Measurements from ENCODE around the gene ELOVL6. TPM values are rescaled to one million over a fixed set of nuclear protein-coding genes. Genes with fewer than 3 reads are reported as not detected.

ELOVL6 gene
- total and polyA plus RNA-seq, 9 of the 15 experiments (the other 6 are each of a cell fraction or from before 2014, with no cell fraction given) = 18.3 to 82.6 (median 46.0) TPM

GRCh38 chr4:110184791-110185155, 13.6 kb downstream of the ELOVL6 start:
- peaks cover 73% of the 10 kb centered on the region for H3K36me3 ChIP-seq (ENCODE audit: control insufficient read depth, insufficient read depth, low read length)
- no peak overlapping the region for H3K9ac ChIP-seq (ENCODE audit: insufficient read depth in 1 of 2, low read depth in 2 of 2, low read length in 2 of 2)
- H3K27me3 ChIP-seq (ENCODE audit: control insufficient read depth in 2 of 2, insufficient read depth in 2 of 2, low read length in 2 of 2) = no peaks in the 10 kb centered on the region
- intact Hi-C loops (cut with micrococcal nuclease) (no loop called here), in situ Hi-C loops (cut with MboI) (no loop called here)
- TF ChIP-seq RBFOX2 (IDR thresholded peaks at IDR 0.05; ENCODE audit: low read depth, low read length) = peak; percentile 11; the same call in 1 of the 2 replicates
- no peak for TF ChIP-seq ATF1 (CRISPR knock-in tag; IDR thresholded peaks at IDR 0.05)
- TF ChIP-seq ATF1 (tag; IDR thresholded peaks at IDR 0.05) = no peak
- H3K4me1 ChIP-seq (replicated peaks in 1 of 2; ENCODE audit: control insufficient read depth in 2 of 2, insufficient read depth in 2 of 2, low read length in 2 of 2) = peaks cover 3 to 24% of the 10 kb centered on the region in 2 experiments; a peak in 4 of 5 replicates
- H3K4me2 ChIP-seq (ENCODE audit: insufficient read depth, low read length) = peak overlapping the region; percentile 7; the same call in 1 of the 2 replicates
- ChIA-PET CTCF (ENCODE audit: low intra/inter-chr PET ratio) (no interaction called here), POLR2A (interaction anchor here (0.6 to 3.0 kb wide), 8 partner anchors 9 to 744 kb away, joined by 3 to 17 read pairs (median 5); partner anchors contain the start of gene ELOVL6)
- H3K9me3 ChIP-seq (replicated peaks; ENCODE audit: control insufficient read depth, insufficient read depth, low read depth, low read length) = no peaks in the 10 kb centered on the region
- H4K20me1 ChIP-seq (replicated peaks; ENCODE audit: control insufficient read depth, insufficient read depth, low read length) = peaks cover 6% of the 10 kb centered on the region; the same call in 1 of the 2 replicates
- ATAC-seq (peak; percentile 53), FAIRE-seq (peak; percentile 35), DNase-seq (ENCODE audit: extremely low read depth in 1 of 4, low spot score in 3 of 4) (no peak)
- peaks cover 54% of the 10 kb centered on the region for H3K79me2 ChIP-seq (ENCODE audit: control insufficient read depth, insufficient read depth, low read length)
- no peak overlapping the region for H3K27ac ChIP-seq (ENCODE audit: extremely low read depth, low read depth, low read length)
- H3K9me1 ChIP-seq (ENCODE audit: control insufficient read depth, insufficient read depth, low read length) = no peaks in the 10 kb centered on the region
- TSS peak; percentile 4 for BruUV-seq (replicated peaks)
- 11% methylated on average over 1 of the region's 1 CpG for whole genome bisulfite sequencing (ENCODE audit: insufficient coverage, low coverage, missing lambda C conversion rate)
- no peak overlapping the region for H2AFZ ChIP-seq (ENCODE audit: low read depth, low read length)
- H3K4me3 ChIP-seq = no peak overlapping the region

GRCh38 chr4:110184140-110184790, 14.2 kb downstream of the ELOVL6 start:
- H3K27ac ChIP-seq (ENCODE audit: extremely low read depth, low read depth, low read length) = no peak overlapping the region
- no peak for TF ChIP-seq PATZ1 (CRISPR knock-in tag; IDR thresholded peaks at IDR 0.05; ENCODE audit: borderline replicate concordance)
- TF ChIP-seq C11orf30 (IDR thresholded peaks at IDR 0.05; ENCODE audit: low read depth) = no peak
- TF ChIP-seq ARID3B (CRISPR knock-in tag; IDR thresholded peaks at IDR 0.05; ENCODE audit: borderline replicate concordance) = no peak
- no peak for TF ChIP-seq CBX3 (IDR thresholded peaks at IDR 0.05; ENCODE audit: borderline replicate concordance in 1 of 2, low read length in 2 of 2)
- TF ChIP-seq MEIS2 (IDR thresholded peaks at IDR 0.05; ENCODE audit: partially characterized antibody) = peak; percentile 23
- TF ChIP-seq HEY1 (CRISPR knock-in tag; IDR thresholded peaks at IDR 0.05; ENCODE audit: borderline replicate concordance) = no peak
- no peak for TF ChIP-seq MLX (CRISPR knock-in tag; conservative IDR thresholded peaks at IDR 0.05)

More at GRCh38 chr4:110184140-110184790, 14.2 kb downstream of the ELOVL6 start:
- Histone ChIP-seq H3K9ac (ENCODE audit: insufficient read depth in 1 of 2, low read depth in 2 of 2, low read length in 2 of 2) (no peak overlapping the region), H3K4me2 (ENCODE audit: insufficient read depth, low read length) (peak overlapping the region; percentile 7; the same call in 1 of the 2 replicates), H3K4me3 (no peak overlapping the region), H3K4me1 (replicated peaks in 1 of 2; ENCODE audit: control insufficient read depth in 2 of 2, insufficient read depth in 2 of 2, low read length in 2 of 2) (peaks cover 3 to 24% of the 10 kb centered on the region in 2 experiments; a peak in 4 of 5 replicates), H3K27me3 (ENCODE audit: control insufficient read depth in 2 of 2, insufficient read depth in 2 of 2, low read length in 2 of 2) (no peaks in the 10 kb centered on the region), H3K36me3 (ENCODE audit: control insufficient read depth, insufficient read depth, low read length) (peaks cover 78% of the 10 kb centered on the region), H2AFZ (ENCODE audit: low read depth, low read length) (no peak overlapping the region), H3K79me2 (ENCODE audit: control insufficient read depth, insufficient read depth, low read length) (peaks cover 59% of the 10 kb centered on the region), H3K9me1 (ENCODE audit: control insufficient read depth, insufficient read depth, low read length) (no peaks in the 10 kb centered on the region), H3K9me3 (replicated peaks; ENCODE audit: control insufficient read depth, insufficient read depth, low read depth, low read length) (no peaks in the 10 kb centered on the region), H4K20me1 (replicated peaks; ENCODE audit: control insufficient read depth, insufficient read depth, low read length) (peaks cover 6% of the 10 kb centered on the region; the same call in 1 of the 2 replicates)
- POLR2A ChIA-PET = interaction anchor here (0.6 to 3.0 kb wide), 8 partner anchors 9 to 744 kb away, joined by 3 to 17 read pairs (median 5); partner anchors contain the start of gene ELOVL6
- ATAC-seq (no peak; the same call in 2 of the 3 replicates), FAIRE-seq (peak; percentile 11), DNase-seq (ENCODE audit: extremely low read depth in 1 of 4, low spot score in 3 of 4) (no peak)
- WGBS (ENCODE audit: insufficient coverage, low coverage, missing lambda C conversion rate) = 46% methylated on average over 4 of the region's 4 CpGs
- CTCF ChIA-PET (ENCODE audit: low intra/inter-chr PET ratio) = no interaction called here
- in situ Hi-C loops (cut with MboI) = no loop called here
- intact Hi-C loops (cut with micrococcal nuclease) = no loop called here
- no TSS peak for BruUV-seq (replicated peaks)
